ENCODE data around the gene DOCK9.

DNA sequence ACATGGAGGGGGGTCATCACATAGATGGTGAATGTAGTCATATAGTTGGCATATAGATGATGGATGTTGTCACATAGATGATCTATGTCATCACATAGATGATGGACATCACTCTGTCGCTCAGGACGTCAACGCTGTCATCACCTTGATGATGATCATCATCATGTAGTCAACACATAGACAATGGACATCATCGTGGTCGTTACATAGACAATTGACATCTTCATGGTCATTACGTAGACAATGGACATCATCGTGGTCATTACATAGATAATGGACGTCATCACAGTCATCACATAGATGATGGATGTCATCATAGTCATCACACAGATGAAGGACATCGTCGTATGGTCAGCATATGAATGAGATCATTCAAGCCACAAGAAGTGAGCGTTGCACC lies 196.8 kb downstream of the DOCK9 start:
- no peak for TF ChIP-seq POLR2A (IDR thresholded peaks at IDR 0.05)
- TF ChIP-seq, protein P1, sequence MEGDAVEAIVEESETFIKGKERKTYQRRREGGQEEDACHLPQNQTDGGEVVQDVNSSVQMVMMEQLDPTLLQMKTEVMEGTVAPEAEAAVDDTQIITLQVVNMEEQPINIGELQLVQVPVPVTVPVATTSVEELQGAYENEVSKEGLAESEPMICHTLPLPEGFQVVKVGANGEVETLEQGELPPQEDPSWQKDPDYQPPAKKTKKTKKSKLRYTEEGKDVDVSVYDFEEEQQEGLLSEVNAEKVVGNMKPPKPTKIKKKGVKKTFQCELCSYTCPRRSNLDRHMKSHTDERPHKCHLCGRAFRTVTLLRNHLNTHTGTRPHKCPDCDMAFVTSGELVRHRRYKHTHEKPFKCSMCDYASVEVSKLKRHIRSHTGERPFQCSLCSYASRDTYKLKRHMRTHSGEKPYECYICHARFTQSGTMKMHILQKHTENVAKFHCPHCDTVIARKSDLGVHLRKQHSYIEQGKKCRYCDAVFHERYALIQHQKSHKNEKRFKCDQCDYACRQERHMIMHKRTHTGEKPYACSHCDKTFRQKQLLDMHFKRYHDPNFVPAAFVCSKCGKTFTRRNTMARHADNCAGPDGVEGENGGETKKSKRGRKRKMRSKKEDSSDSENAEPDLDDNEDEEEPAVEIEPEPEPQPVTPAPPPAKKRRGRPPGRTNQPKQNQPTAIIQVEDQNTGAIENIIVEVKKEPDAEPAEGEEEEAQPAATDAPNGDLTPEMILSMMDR (IDR thresholded peaks at IDR 0.05) = no peak
